ENCODE data around the gene HLCS.

Gene HLCS

DNA sequence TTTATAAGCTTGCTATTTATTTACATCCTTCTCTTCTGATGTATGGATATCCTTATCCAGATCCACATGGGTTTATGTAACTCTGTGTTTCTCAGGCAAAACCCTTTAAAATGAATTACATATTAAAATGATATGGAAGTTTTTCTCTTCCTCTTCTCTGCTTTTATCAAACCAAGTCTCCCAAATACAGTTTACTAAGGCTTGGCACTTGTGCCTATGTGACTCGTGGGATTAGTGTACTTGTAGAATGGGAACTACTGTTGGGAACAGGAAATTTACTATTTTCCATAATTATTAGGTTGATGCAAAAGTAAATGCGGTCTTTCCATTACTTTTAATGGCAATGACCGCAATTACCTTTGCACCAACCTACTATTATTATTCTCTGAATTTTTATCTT lies 252.7 kb downstream of the HLCS start:
- DNase-seq: no peak
- H3K27me3 Mint-ChIP-seq: peaks cover 57 to 88% of the 10 kb centered on the region in 2 donors
- ATAC-seq (replicated peaks): no peak
- H3K27ac Mint-ChIP-seq: no peak overlapping the region
- H3K9me3 Mint-ChIP-seq: no peaks in the 10 kb centered on the region
- H3K36me3 Mint-ChIP-seq (ENCODE audit: insufficient read depth): no peaks in the 10 kb centered on the region
- H3K4me3 Mint-ChIP-seq: no peak overlapping the region
- H3K4me1 Mint-ChIP-seq (ENCODE audit: low read depth in 2 of 2): peaks cover 0 to 6% of the 10 kb centered on the region in 2 donors

DNA sequence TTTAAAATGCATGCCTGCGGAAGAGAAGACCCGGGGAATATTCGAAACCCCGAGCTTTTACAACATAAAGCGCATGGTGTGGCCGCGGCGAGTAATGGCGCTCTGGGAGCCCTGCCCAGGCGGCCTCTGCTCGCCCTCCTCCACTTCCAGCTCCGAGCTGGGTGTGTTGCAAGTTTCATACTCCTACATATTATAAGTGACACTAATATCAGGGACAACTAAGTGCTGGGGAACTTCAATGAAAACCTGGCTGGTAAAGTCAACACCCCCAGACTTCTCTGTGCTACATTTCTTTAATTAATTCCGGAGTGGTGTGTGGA lies 255.8 kb downstream of the HLCS start:
- Mint-ChIP-seq H3K27me3 (peaks cover 72 to 97% of the 10 kb centered on the region in 2 donors), H3K36me3 (ENCODE audit: insufficient read depth) (no peaks in the 10 kb centered on the region), H3K9me3 (no peaks in the 10 kb centered on the region), H3K27ac (no peak overlapping the region), H3K4me3 (peak overlapping the region in 1 of 2 donors; percentile 27), H3K4me1 (ENCODE audit: low read depth in 2 of 2) (peaks cover 10 to 22% of the 10 kb centered on the region in 2 donors)
- ATAC-seq (replicated peaks) (no peak), DNase-seq (no peak)

DNA sequence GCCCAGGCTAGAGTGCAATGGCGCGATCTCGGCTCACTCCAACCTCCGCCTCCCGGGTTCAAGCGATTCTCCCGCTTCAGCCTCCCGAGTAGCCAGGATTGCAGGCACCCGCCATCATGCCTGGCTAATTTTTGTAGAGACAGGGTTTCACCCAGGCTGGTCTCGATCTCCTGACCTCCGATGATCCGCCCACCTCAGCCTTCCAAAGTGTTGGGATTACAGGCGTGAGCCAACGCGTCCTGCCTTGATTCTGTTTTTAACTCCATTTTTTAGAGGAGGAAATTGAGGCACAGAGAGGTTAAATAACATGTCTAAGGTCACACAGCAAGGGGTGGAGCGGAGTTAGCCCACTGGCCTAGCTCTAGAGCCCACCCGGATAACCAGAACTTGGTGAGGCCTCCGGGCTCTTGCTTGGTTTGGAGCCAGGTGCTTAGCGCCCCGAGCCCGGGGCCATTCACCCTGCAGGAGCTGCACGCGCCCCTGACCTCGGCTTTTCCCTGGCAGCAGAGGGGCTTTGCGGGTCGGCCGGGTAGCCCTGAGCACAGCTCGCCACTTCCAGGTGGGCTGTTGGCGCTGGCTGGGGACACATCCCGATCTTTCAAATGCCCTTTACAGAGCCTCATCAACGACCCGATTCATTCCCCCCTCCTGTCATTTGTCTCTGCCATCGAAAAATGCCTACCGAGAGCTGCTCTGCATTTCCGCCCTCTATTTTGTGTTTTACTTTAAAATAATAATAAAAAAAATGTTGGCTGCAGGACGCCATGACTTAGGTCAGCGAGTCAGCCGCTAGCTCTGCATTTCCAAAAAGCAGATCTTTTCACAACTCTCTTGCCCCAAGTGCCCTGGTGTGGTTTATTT lies 256.4 kb downstream of the HLCS start:
- H3K4me3 Mint-ChIP-seq: peak overlapping the region; percentile 34 to 56

DNA sequence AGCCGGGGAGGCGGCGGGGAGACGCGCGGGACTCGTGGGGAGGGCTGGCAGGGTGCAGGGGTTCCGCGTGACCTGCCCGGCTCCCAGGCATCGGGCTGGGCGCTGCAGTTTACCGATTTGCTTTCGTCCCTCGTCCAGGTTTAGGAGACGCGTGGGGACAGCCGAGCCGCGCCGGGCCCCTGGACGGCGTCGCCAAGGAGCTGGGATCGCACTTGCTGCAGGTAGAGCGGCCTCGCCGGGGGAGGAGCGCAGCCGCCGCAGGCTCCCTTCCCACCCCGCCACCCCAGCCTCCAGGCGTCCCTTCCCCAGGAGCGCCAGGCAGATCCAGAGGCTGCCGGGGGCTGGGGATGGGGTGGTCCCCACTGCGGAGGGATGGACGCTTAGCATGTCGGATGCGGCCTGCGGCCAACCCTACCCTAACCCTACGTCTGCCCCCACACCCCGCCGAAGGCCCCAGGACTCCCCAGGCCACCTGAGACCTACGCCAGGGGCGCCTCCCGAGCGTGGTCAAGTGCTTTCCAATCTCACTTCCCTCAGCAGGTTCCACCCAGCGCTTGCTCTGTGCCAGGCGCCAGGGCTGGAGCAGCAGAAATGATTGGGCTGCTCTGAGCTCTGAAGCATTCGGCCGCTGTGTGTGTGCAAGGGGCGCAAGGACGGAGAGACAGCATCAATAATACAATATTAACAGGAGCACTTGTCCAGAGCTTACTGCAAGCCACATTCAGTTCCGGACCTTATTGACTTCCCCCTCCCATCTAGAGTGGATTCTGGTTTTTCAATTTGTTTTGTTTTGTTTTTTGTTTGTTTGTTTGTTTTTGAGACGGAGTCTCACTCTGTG lies 257.2 kb downstream of the HLCS start:
- H3K36me3 Mint-ChIP-seq (ENCODE audit: insufficient read depth): no peaks in the 10 kb centered on the region
- H3K4me3 Mint-ChIP-seq: peak overlapping the region; percentile 34 to 56
- DNase-seq (no peak), ATAC-seq (replicated peaks) (no peak)
- H3K9me3 Mint-ChIP-seq: no peaks in the 10 kb centered on the region
- H3K27ac Mint-ChIP-seq: no peak overlapping the region
- peaks cover 79 to 99% of the 10 kb centered on the region in 2 donors for H3K27me3 Mint-ChIP-seq
- peaks cover 15 to 30% of the 10 kb centered on the region in 2 donors for H3K4me1 Mint-ChIP-seq (ENCODE audit: low read depth in 2 of 2)

More for the DNA sequence above, 256.4 kb downstream of the HLCS start:
- Mint-ChIP-seq H3K9me3 (no peaks in the 10 kb centered on the region), H3K4me1 (ENCODE audit: low read depth in 2 of 2) (peaks cover 13 to 27% of the 10 kb centered on the region in 2 donors), H3K36me3 (ENCODE audit: insufficient read depth) (no peaks in the 10 kb centered on the region), H3K27me3 (peaks cover 78 to 99% of the 10 kb centered on the region in 2 donors), H3K27ac (no peak overlapping the region)
- ATAC-seq (replicated peaks) (no peak), DNase-seq (no peak)

DNA sequence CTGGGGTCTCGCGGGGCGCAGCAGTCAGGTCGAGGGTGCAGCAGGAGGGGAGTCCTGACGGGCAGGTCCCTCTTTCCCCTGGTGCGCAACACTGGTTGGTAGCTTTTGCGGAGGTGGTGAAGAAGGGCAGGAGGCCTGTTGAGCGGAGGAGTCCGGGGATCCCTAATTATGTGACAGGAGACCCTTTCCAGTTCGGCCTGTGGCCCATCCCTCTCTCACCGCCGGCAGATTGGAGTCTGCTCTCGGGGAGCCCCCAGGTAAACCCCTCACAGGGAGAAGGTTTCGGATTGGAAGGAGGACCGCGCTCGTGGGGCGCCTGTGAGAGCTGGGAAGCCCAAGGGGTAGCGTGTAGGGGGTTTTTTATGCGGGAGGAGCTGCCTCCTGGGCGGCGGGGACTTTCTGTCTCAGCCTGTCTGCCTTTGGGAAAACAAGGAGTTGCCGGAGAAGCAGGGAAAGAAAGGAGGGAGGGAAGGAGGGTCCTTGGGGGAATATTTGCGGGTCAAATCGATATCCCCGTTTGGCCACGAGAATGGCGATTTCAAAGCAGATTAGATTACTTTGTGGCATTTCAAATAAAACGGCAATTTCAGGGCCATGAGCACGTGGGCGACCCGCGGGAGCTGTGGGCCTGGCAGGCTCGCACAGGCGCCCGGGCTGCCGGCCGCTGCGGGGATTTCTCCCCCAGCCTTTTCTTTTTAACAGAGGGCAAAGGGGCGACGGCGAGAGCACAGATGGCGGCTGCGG lies 258.0 kb downstream of the HLCS start:
- ATAC-seq (replicated peaks) (no peak), DNase-seq (no peak)
- H3K4me1 Mint-ChIP-seq (ENCODE audit: low read depth in 2 of 2): peaks cover 15 to 30% of the 10 kb centered on the region in 2 donors
- no peaks in the 10 kb centered on the region for H3K36me3 Mint-ChIP-seq (ENCODE audit: insufficient read depth)
- no peaks in the 10 kb centered on the region for H3K9me3 Mint-ChIP-seq
- H3K4me3 Mint-ChIP-seq: peak overlapping the region; percentile 46 to 49
- peaks cover 75 to 99% of the 10 kb centered on the region in 2 donors for H3K27me3 Mint-ChIP-seq
- no peak overlapping the region for H3K27ac Mint-ChIP-seq

DNA sequence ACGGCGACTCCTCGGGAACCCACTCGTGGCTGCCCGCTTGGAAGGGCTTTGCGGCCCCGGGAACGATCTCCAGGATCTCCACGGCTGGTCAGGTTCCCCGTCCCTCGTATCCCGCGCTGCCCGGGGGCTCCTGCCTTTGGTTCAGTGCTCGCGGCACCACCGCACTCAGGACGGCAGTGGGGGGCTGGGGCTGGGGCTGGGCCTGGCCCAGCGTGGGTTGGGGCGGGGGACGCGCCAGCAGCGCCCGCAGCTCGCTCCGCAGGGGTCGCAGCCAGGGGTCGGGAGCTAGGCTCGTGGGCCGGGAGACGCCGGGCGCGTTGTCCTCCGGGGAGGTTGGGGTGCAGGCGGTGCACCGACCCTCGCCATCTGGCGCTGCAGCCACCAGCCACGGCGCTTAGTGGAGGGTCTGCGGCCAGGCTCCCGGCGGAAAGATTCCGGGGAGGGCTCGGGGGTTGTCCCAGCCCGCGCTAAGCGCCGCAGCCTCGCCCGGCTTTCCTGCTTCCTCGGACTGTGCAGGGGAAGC lies 258.6 kb downstream of the HLCS start:
- no peak overlapping the region for H3K27ac Mint-ChIP-seq
- H3K27me3 Mint-ChIP-seq: peaks cover 75 to 99% of the 10 kb centered on the region in 2 donors
- DNase-seq (no peak), ATAC-seq (replicated peaks) (no peak)
- H3K4me3 Mint-ChIP-seq: peak overlapping the region in 1 of 2 donors; percentile 49
- H3K9me3 Mint-ChIP-seq: no peaks in the 10 kb centered on the region
- H3K36me3 Mint-ChIP-seq (ENCODE audit: insufficient read depth): no peaks in the 10 kb centered on the region
- peaks cover 15 to 30% of the 10 kb centered on the region in 2 donors for H3K4me1 Mint-ChIP-seq (ENCODE audit: low read depth in 2 of 2)

DNA sequence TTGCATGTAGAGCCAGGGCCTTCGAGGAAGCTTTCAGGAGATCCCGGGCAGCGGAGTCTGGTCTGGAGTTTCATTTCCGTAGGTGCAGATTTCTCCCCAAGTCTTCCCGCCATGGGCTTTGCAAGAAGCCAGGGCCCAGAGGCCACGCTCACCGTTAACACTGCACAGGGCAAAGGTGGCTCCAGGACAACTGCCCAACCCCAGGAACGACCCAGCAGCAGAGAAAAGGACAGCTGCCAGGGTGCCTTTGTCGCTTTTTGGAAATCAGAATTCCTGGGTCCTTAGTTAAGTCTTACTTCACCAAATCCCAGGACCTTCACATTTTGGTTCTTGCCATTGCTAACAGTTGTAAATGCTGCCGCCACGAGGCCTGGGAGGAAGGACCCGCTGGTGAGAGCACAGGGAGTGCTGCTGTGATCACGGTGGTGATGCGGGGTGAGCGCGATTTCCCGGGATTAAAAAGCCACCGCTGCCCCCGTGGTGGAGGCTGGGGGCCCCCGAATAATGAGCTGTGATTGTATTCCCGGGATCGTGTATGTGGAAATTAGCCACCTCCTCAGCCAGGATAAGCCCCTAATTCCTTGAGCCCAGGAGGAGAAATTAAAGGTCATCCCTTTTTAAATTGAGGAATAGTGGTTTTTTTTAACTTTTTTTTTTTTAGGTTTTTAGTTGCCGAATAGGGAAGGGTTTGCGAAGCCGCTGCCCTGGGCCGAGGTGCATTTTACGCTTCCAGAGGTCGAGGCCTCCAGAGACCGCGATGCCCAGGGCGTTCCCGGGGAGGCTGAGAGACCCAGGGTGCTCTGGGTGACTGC lies 259.3 kb downstream of the HLCS start:
- Mint-ChIP-seq H3K36me3 (ENCODE audit: insufficient read depth) (no peaks in the 10 kb centered on the region), H3K27ac (no peak overlapping the region), H3K9me3 (no peaks in the 10 kb centered on the region), H3K4me1 (ENCODE audit: low read depth in 2 of 2) (peaks cover 15 to 30% of the 10 kb centered on the region in 2 donors), H3K27me3 (peaks cover 75 to 99% of the 10 kb centered on the region in 2 donors), H3K4me3 (peak overlapping the region in 1 of 2 donors; percentile 56)
- ATAC-seq (replicated peaks) (no peak), DNase-seq (no peak)

DNA sequence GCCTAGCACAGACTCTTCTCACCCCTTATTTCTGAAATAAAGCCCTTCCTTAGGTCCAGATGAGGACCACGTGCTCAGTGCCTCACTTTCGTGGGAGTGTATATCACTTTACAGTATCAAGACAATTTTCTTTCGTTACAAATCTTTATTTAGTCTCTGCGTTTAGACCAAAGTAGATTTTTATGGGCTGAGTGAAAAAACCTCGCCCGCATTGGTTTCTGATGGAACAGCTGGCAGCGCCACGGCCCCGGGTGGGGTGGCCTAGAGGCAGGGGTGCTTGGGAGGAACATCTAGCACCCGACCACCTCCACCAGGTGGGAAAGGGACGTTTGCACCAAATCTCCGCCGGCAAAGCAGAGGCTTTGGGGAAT lies 260.0 kb downstream of the HLCS start:
- Mint-ChIP-seq H3K9me3 (no peaks in the 10 kb centered on the region), H3K4me3 (peak overlapping the region; percentile 9 to 56), H3K36me3 (ENCODE audit: insufficient read depth) (no peaks in the 10 kb centered on the region), H3K4me1 (ENCODE audit: low read depth in 2 of 2) (peaks cover 15 to 30% of the 10 kb centered on the region in 2 donors), H3K27ac (no peak overlapping the region), H3K27me3 (peaks cover 73 to 100% of the 10 kb centered on the region in 2 donors)
- no peak for DNase-seq
- no peak for ATAC-seq (replicated peaks)

DNA sequence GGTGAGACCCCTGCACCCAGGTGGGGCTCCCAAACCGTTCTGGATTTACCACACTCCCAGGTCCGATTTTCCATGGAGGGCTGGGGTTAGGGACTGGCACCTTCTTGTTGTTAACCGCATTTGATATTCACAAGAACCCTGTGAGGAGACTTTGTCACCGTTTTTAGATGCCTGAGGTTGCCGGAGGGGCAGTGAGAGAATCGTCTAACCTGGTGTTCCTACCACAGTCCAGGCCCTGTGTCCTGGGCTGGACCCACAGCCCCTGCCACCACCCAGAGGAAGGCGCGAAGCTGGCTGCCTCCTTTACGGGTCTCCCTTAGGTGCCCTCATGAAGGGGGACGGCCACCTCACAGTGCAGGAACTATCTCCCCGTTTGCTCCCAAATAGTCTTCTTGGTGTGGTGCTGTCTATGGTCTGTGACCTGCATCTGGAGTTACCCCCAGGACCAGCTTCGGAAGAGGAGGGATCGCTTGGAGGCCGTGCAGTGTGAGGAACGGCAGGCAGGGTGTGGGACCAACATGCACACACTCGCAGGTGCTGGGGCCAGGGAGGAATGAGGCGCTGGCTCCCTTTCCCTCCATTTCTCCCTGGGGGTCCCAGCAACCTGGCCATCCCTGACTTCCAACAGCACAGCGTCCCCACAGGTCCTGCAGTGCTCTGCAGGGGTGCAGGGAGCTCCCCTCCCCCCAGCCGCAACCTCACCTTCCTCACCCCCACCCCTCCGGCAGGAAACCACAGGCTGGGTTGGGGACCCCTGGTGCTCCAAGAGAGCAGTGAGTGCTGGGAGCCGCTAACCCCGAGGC lies 260.6 kb downstream of the HLCS start:
- no peak for ATAC-seq (replicated peaks)
- peak overlapping the region; percentile 9 to 56 for H3K4me3 Mint-ChIP-seq
- peaks cover 70 to 100% of the 10 kb centered on the region in 2 donors for H3K27me3 Mint-ChIP-seq
- H3K9me3 Mint-ChIP-seq: no peaks in the 10 kb centered on the region
- no peaks in the 10 kb centered on the region for H3K36me3 Mint-ChIP-seq (ENCODE audit: insufficient read depth)
- H3K4me1 Mint-ChIP-seq (ENCODE audit: low read depth in 2 of 2): peaks cover 15 to 30% of the 10 kb centered on the region in 2 donors
- no peak for DNase-seq
- no peak overlapping the region for H3K27ac Mint-ChIP-seq

DNA sequence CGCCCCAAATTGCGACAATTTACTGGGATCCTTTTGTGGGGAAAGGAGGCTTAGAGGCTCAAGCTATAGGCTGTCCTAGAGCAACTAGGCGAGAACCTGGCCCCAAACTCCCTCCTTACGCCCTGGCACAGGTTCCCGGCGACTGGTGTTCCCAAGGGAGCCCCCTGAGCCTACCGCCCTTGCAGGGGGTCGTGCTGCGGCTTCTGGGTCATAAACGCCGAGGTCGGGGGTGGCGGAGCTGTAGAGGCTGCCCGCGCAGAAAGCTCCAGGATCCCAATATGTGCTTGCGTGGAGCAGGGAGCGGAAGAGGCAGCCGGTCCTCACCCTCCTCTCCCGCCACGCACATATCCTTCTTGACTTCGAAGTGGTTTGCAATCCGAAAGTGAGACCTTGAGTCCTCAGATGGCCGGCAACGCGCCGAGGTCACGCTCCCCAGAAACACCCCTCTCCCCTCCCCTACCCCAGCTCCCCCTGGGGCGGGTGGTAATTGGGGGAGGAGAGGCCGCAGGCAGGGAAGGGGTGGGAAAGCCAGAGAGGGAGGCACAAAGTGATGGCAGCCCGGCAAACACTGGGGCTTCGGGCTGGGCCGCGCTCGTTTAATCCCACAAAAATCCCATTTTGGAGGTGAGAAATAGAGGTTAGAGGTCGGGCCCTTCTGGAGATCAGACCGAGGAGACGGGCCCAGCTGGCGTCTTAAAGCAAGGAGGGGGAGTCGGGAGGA lies 261.4 kb downstream of the HLCS start:
- Mint-ChIP-seq H3K36me3 (ENCODE audit: insufficient read depth) (no peaks in the 10 kb centered on the region), H3K27ac (no peak overlapping the region), H3K4me1 (ENCODE audit: low read depth in 2 of 2) (peaks cover 21 to 36% of the 10 kb centered on the region in 2 donors), H3K4me3 (peak overlapping the region; percentile 9 to 21), H3K9me3 (no peaks in the 10 kb centered on the region), H3K27me3 (peaks cover 72 to 100% of the 10 kb centered on the region in 2 donors)
- ATAC-seq (replicated peaks): no peak
- DNase-seq: no peak

DNA sequence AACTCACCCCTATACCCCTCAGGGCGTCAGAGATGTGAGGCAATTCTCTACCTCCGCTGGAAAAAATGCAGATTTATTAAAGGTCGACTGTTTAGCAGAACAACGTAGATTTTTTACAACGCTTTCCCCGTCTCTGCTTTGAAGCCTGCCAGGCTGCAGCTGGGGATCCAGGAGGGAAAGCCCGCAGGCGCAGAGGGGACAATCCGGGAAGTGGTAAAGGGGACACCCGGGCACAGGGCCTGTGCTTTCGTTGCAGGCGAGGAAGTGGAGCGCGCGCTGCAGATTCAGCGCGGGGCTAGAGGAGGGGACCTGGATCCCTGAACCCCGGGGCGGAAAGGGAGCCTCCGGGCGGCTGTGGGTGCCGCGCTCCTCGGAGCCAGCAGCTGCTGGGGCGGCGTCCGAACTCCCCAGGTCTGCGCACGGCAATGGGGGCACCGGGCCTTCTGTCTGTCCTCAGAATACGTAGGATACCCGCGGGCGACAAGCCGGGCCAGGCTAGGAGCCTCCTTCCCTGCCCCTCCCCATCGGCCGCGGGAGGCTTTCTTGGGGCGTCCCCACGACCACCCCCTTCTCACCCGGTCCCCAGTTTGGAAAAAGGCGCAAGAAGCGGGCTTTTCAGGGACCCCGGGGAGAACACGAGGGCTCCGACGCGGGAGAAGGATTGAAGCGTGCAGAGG lies 262.1 kb downstream of the HLCS start:
- H3K27ac Mint-ChIP-seq: no peak overlapping the region
- no peaks in the 10 kb centered on the region for H3K9me3 Mint-ChIP-seq
- no peak for DNase-seq
- no peaks in the 10 kb centered on the region for H3K36me3 Mint-ChIP-seq (ENCODE audit: insufficient read depth)
- H3K4me3 Mint-ChIP-seq: peak overlapping the region in 1 of 2 donors; percentile 46
- peaks cover 24 to 31% of the 10 kb centered on the region in 2 donors for H3K4me1 Mint-ChIP-seq (ENCODE audit: low read depth in 2 of 2)
- ATAC-seq (replicated peaks): no peak
- peaks cover 69 to 98% of the 10 kb centered on the region in 2 donors for H3K27me3 Mint-ChIP-seq

Data from effector memory CD8-positive, alpha-beta T cell (primary cell).